ENCODE results near the gene SDE2. TPM values are rescaled to one million over a fixed set of nuclear protein-coding genes. Genes with fewer than 3 reads are reported as not detected.

SDE2 gene
- total and polyA plus RNA-seq, 12 donors, result 4.3 to 32.9 (median 16.9) TPM

DNA sequence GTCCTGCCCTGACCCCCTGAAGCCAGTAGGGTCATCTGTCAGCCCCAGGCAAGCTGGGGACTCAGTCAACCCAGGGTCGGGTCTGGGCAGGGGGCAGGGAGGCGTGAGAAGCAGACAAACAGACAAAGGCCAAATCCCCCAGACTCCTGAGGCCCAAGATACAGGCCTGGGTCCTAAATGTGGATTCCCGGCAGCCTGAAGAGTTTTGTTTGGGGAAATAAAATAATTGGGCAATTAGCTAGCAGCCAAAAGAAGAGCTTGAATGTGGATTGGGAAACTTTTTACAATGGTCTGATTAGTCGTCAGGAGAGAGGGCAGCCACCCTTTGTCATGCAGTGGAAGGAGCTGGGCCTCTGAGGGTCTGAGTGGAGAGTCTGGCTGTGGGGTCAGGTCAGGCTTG is 53.6 kb downstream of the SDE2 start:
- Histone ChIP-seq H3K4me1 (replicated peaks in 1 of 2) (peaks cover 0 to 7% of the 10 kb centered on the region in 2 donors), H3K36me3 (replicated peaks in 1 of 2) (no peaks in the 10 kb centered on the region), H3K9me3 (replicated peaks in 1 of 3) (no peaks in the 10 kb centered on the region), H3K27me3 (no peaks in the 10 kb centered on the region), H3K4me3 (no peak overlapping the region), H3K27ac (no peak overlapping the region)
- 75 to 85% (median 82%) methylated on average over 4 of the region's 4 CpGs for WGBS, 4 donors
- DNase-seq, result no peak
- TF ChIP-seq, protein P1, sequence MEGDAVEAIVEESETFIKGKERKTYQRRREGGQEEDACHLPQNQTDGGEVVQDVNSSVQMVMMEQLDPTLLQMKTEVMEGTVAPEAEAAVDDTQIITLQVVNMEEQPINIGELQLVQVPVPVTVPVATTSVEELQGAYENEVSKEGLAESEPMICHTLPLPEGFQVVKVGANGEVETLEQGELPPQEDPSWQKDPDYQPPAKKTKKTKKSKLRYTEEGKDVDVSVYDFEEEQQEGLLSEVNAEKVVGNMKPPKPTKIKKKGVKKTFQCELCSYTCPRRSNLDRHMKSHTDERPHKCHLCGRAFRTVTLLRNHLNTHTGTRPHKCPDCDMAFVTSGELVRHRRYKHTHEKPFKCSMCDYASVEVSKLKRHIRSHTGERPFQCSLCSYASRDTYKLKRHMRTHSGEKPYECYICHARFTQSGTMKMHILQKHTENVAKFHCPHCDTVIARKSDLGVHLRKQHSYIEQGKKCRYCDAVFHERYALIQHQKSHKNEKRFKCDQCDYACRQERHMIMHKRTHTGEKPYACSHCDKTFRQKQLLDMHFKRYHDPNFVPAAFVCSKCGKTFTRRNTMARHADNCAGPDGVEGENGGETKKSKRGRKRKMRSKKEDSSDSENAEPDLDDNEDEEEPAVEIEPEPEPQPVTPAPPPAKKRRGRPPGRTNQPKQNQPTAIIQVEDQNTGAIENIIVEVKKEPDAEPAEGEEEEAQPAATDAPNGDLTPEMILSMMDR (IDR thresholded peaks at IDR 0.05), result no peak
- no peak for TF ChIP-seq POLR2A (IDR thresholded peaks at IDR 0.05)
- intact Hi-C loops (cut with DNase I), result no loop called here

DNA sequence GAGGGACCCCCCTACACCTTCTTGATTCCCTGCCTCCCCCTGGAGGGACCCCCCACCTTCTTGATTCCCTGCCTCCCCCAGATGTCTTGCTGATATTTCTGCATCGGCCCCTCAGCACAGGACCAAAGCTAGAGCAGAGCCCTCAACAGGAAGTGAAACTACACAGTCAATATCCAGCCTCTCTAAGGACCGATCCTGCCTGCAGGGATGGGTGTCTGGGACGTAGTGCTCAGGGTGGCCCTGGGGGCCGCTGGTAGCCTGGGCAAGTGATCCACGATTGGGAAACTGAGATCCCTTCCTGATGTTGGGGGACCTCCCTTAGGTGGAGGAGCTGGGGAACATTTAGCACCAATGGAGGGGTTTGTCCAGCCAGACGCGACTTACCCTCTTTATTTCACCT is 54.2 kb downstream of the SDE2 start:
- Histone ChIP-seq H3K9me3 (replicated peaks in 1 of 3) (no peaks in the 10 kb centered on the region), H3K36me3 (replicated peaks in 1 of 2) (no peaks in the 10 kb centered on the region), H3K4me1 (replicated peaks in 1 of 2) (peaks cover 0 to 9% of the 10 kb centered on the region in 2 donors), H3K27ac (no peak overlapping the region), H3K4me3 (no peak overlapping the region), H3K27me3 (no peaks in the 10 kb centered on the region)
- intact Hi-C loops (cut with DNase I), result no loop called here
- no peak for DNase-seq
- no peak for TF ChIP-seq POLR2A (IDR thresholded peaks at IDR 0.05)
- TF ChIP-seq, protein P1 (IDR thresholded peaks at IDR 0.05), result no peak
- 64 to 87% (median 74%) methylated on average over 7 of the region's 7 CpGs for WGBS, 4 donors

DNA sequence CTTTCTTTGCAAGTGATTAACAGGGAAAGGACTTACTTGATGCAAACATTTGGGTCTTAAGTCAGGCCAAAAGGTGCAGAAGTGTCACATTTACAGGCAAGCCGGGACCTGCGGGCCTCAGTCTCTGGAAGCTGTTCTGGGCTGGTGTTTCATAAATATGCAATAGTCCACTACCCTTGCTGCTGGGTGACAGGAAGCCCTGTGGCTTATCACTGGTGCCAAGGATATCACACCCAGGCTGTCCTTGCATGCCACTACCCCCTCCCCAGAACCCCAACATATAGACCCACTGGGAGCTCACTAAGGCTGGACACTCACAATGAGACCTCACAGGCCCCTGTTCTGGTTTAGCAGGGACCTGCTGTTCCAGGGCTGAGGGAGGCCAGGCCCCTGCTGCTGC is 54.8 kb downstream of the SDE2 start:
- Histone ChIP-seq H3K4me3 (no peak overlapping the region), H3K27me3 (no peaks in the 10 kb centered on the region), H3K4me1 (replicated peaks in 1 of 2) (peaks cover 0 to 9% of the 10 kb centered on the region in 2 donors), H3K27ac (no peak overlapping the region), H3K36me3 (replicated peaks in 1 of 2) (no peaks in the 10 kb centered on the region), H3K9me3 (replicated peaks in 1 of 3) (no peaks in the 10 kb centered on the region)
- WGBS, 4 donors, result 91 to 100% (median 95%) methylated on average over 2 of the region's 2 CpGs
- TF ChIP-seq, protein P1 (IDR thresholded peaks at IDR 0.05), result no peak
- no peak for TF ChIP-seq POLR2A (IDR thresholded peaks at IDR 0.05)
- intact Hi-C loops (cut with DNase I), result no loop called here
- DNase-seq, result no peak

DNA sequence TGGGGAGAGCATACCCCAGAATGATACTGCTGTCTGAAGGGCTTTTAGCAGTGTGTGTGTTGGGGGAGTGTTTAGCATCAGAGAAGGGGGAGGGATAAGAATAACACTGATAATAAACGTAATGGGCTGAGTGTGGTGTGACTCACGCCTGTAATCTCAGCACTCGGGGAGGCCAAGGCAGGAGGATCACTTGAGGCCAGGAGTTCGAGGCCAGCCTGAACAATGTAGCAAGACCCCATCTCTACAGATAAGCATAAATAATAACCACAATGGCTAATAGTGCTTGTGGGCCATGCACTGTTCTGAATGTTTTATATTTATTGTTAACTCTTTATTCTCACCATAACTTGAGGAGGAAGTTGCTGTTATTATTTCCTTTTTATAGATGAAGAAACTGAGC is 55.6 kb downstream of the SDE2 start:
- peaks cover 0 to 9% of the 10 kb centered on the region in 2 donors for H3K4me1 ChIP-seq (replicated peaks in 1 of 2)
- no peaks in the 10 kb centered on the region for H3K36me3 ChIP-seq (replicated peaks in 1 of 2)
- H3K27ac ChIP-seq, result no peak overlapping the region
- H3K27me3 ChIP-seq, result no peaks in the 10 kb centered on the region
- no peak for DNase-seq
- WGBS, 4 donors, result 62 to 70% (median 69%) methylated on average over 4 of the region's 4 CpGs
- intact Hi-C loops (cut with DNase I), result no loop called here
- TF ChIP-seq, protein P1 (IDR thresholded peaks at IDR 0.05), result no peak
- TF ChIP-seq POLR2A (IDR thresholded peaks at IDR 0.05), result no peak
- no peak overlapping the region for H3K4me3 ChIP-seq
- no peaks in the 10 kb centered on the region for H3K9me3 ChIP-seq (replicated peaks in 1 of 3)
